ENCODE measurements around the gene PATE1.

Gene PATE1

DNA sequence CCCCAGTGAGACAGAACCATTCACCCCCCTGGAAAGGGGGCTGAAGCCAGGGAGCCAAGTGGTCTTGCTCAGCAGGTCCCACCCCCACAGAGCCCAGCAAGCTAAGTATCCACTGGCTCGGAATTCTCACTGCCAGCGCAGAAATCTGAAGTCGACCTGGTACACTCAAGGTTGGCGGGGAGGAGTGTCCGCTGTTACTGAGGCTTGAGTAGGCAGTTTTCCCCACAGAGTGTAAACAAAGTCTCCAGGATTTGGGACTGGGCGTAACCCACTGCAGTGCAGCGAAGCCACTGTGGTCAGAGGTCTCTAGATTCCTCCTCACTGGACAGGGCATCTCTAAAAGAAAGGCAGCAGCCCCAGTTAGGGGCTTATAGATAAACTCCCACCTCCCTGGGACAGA lies 10.0 kb downstream of the PATE1 start:
- Histone ChIP-seq H3K4me3 (ENCODE audit: low read depth, low read length) (no peak overlapping the region), H3K4me2 (ENCODE audit: low read length) (no peak overlapping the region), H3K27ac (no peak overlapping the region), H3K79me2 (no peaks in the 10 kb centered on the region), H3K4me1 (no peaks in the 10 kb centered on the region), H3K9me3 (ENCODE audit: control insufficient read depth, low read length) (no peaks in the 10 kb centered on the region), H3K9ac (no peak overlapping the region), H2AFZ (no peak overlapping the region), H3K36me3 (ENCODE audit: control insufficient read depth, insufficient read depth, low read length) (no peaks in the 10 kb centered on the region), H3K27me3 (ENCODE audit: control insufficient read depth, insufficient read depth, low read length) (no peaks in the 10 kb centered on the region)
- TF ChIP-seq, protein P1, sequence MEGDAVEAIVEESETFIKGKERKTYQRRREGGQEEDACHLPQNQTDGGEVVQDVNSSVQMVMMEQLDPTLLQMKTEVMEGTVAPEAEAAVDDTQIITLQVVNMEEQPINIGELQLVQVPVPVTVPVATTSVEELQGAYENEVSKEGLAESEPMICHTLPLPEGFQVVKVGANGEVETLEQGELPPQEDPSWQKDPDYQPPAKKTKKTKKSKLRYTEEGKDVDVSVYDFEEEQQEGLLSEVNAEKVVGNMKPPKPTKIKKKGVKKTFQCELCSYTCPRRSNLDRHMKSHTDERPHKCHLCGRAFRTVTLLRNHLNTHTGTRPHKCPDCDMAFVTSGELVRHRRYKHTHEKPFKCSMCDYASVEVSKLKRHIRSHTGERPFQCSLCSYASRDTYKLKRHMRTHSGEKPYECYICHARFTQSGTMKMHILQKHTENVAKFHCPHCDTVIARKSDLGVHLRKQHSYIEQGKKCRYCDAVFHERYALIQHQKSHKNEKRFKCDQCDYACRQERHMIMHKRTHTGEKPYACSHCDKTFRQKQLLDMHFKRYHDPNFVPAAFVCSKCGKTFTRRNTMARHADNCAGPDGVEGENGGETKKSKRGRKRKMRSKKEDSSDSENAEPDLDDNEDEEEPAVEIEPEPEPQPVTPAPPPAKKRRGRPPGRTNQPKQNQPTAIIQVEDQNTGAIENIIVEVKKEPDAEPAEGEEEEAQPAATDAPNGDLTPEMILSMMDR (IDR thresholded peaks at IDR 0.05), result no peak

DNA sequence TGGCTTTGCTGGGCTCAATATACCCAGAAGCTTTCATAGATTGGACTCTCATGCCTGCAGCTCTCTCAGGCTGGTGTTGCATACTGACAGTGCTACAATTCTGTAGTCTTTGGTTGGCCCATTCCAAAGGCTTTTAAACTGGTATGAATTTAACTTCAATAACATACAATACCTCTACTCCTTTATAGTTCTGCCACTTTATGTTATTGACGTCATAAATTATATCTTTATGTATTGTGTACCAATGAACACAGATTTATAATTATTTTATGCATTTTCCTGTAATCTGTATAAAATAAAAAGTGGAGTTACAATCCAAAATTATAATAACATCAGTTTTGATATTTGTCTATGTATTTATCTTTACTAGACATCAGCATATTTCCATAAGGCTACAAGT lies 16.4 kb downstream of the PATE1 start:
- TF ChIP-seq, protein P1 (IDR thresholded peaks at IDR 0.05), result no peak

DNA sequence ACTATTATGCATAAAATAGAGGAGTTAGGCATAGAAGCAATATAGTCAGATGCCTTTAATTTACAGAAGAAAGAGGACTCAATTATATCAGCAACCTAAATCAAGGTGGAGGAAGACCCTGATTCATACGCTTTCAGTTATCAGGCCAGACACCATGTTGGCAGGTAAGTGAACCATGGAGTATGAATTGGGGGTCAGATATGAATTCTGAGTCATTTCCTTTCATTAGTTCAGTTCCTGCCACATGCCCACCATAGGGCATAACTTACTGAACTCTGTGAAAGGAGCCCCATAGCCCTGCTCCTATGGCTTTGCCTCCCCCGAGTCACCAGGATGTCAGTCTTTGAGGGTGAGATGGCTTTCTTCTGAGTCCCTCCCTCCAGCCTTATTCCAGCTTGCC lies 17.4 kb downstream of the PATE1 start:
- no peaks in the 10 kb centered on the region for H3K4me1 ChIP-seq
- TF ChIP-seq, protein P1 (IDR thresholded peaks at IDR 0.05), result no peak
- no peak overlapping the region for H2AFZ ChIP-seq
- no peaks in the 10 kb centered on the region for H3K9me3 ChIP-seq (ENCODE audit: control insufficient read depth, low read length)
- H3K9ac ChIP-seq, result no peak overlapping the region
- no peaks in the 10 kb centered on the region for H3K36me3 ChIP-seq (ENCODE audit: control insufficient read depth, insufficient read depth, low read length)
- no peak overlapping the region for H3K27ac ChIP-seq
- H3K27me3 ChIP-seq (ENCODE audit: control insufficient read depth, insufficient read depth, low read length), result no peaks in the 10 kb centered on the region
- H3K79me2 ChIP-seq, result no peaks in the 10 kb centered on the region
- H3K4me2 ChIP-seq (ENCODE audit: low read length), result no peak overlapping the region
- no peak overlapping the region for H3K4me3 ChIP-seq (ENCODE audit: low read depth, low read length)

More for the DNA sequence above, 16.4 kb downstream of the PATE1 start:
- Histone ChIP-seq H3K27me3 (ENCODE audit: control insufficient read depth, insufficient read depth, low read length) (no peaks in the 10 kb centered on the region), H3K27ac (no peak overlapping the region), H3K9me3 (ENCODE audit: control insufficient read depth, low read length) (no peaks in the 10 kb centered on the region), H3K4me1 (no peaks in the 10 kb centered on the region), H3K4me3 (ENCODE audit: low read depth, low read length) (no peak overlapping the region), H2AFZ (no peak overlapping the region), H3K4me2 (ENCODE audit: low read length) (no peak overlapping the region), H3K9ac (no peak overlapping the region), H3K79me2 (no peaks in the 10 kb centered on the region), H3K36me3 (ENCODE audit: control insufficient read depth, insufficient read depth, low read length) (no peaks in the 10 kb centered on the region)

DNA sequence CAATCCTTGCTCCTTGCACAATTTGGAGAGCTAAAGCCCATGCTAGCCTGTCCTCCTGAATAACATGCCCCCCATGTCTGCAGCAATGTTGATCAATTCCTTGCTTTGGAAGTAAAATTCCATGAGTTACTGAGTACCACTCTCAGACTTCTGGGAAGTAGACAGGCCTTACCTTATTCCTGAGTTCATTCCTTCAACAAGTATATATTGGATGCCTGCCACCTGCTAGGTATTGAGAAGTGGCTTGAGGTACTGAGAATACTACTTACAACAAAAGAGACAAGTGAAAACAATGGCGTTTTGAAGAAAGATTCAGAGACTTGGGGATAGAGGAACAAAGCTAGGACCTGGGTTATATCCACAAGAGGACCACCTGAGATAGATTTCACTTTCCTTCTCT lies 20.2 kb downstream of the PATE1 start:
- Histone ChIP-seq H3K9ac (no peak overlapping the region), H3K4me1 (no peaks in the 10 kb centered on the region), H3K27me3 (ENCODE audit: control insufficient read depth, insufficient read depth, low read length) (no peaks in the 10 kb centered on the region), H3K9me3 (ENCODE audit: control insufficient read depth, low read length) (no peaks in the 10 kb centered on the region), H3K4me2 (ENCODE audit: low read length) (no peak overlapping the region), H3K4me3 (ENCODE audit: low read depth, low read length) (no peak overlapping the region), H3K27ac (no peak overlapping the region), H2AFZ (no peak overlapping the region), H3K36me3 (ENCODE audit: control insufficient read depth, insufficient read depth, low read length) (no peaks in the 10 kb centered on the region), H3K79me2 (no peaks in the 10 kb centered on the region)
- TF ChIP-seq, protein P1 (IDR thresholded peaks at IDR 0.05), result no peak

DNA sequence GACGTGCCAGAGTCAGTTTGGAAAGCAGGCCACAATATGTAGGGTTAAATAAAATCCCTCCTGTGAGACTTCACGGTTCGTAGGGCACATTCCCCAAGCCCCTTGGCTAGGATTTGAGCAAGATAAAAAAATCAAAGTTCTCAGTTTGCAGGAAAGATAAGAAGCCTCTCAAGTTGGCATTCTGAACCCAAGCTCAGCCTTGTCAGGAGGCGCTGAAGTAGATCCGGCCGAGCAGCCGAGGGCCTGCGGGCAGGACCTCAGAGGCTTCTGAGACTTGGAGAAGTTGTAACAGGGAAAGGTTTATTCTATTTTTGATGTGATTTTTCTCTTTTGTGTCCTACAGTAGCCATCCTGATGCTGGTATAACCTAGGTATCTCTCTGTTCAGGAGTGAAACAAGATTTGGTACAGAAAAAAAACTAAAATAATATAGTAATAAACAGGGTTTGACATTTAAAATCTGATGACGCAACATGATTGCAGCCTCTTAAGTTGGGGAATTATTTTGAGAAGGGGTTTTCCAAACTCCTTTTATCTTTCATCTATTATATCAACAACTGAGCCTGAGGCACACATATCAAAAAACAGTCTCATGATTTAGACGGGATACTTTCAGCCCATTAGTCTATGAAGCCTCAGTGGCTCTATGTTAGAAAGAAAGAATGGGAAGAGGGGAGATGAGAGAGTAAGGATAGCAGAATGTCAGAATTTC lies 22.4 kb downstream of the PATE1 start:
- Histone ChIP-seq H3K9ac (no peak overlapping the region), H3K27me3 (ENCODE audit: control insufficient read depth, insufficient read depth, low read length) (no peaks in the 10 kb centered on the region), H3K4me2 (ENCODE audit: low read length) (no peak overlapping the region), H3K36me3 (ENCODE audit: control insufficient read depth, insufficient read depth, low read length) (no peaks in the 10 kb centered on the region), H2AFZ (no peak overlapping the region), H3K79me2 (no peaks in the 10 kb centered on the region), H3K27ac (no peak overlapping the region), H3K4me1 (no peaks in the 10 kb centered on the region), H3K9me3 (ENCODE audit: control insufficient read depth, low read length) (no peaks in the 10 kb centered on the region), H3K4me3 (ENCODE audit: low read depth, low read length) (no peak overlapping the region)
- TF ChIP-seq, protein P1 (IDR thresholded peaks at IDR 0.05), result no peak
